Fibroblast of lung (primary cell): ENCODE results near the gene NDUFS7. TPM values are rescaled to one million over a fixed set of nuclear protein-coding genes. Genes with fewer than 3 reads are reported as not detected.
A peak's percentile ranks its signal among the peaks of the same experiment; 100 is the strongest.

Experiments
- DNase-seq, 2 donors: peaks; one replicate each; pipeline versions ENCODE4 v3.0.0 to v3.0.0-alpha.2; 2010; ENCODE audit warnings: low read depth in 2 of 2
- H2AFZ ChIP-seq: 2 replicates; pipeline ENCODE4 v1.5.1; 2012; ENCODE audit warnings: low read length, control low read depth, inconsistent platforms
- H3K27ac ChIP-seq: 2 replicates; pipeline ENCODE4 v1.5.1; 2011; ENCODE audit warnings: low read length, control low read depth; ENCODE audit not compliant: insufficient read depth
- H3K27me3 ChIP-seq: 2 replicates; pipeline ENCODE4 v1.5.1; 2011; ENCODE audit warnings: mild to moderate bottlenecking, low read length; ENCODE audit not compliant: control insufficient read depth, insufficient read depth
- H3K36me3 ChIP-seq: 2 replicates; pipeline ENCODE4 v1.5.1; 2011; ENCODE audit warnings: low read length; ENCODE audit not compliant: control insufficient read depth, insufficient read depth
- H3K4me1 ChIP-seq: 2 replicates; pipeline ENCODE4 v1.5.1; 2011; ENCODE audit warnings: low read length; ENCODE audit not compliant: control insufficient read depth, insufficient read depth; ENCODE audit errors: extremely low read depth
- H3K4me2 ChIP-seq: 2 replicates; pipeline ENCODE4 v1.5.1; 2011; ENCODE audit warnings: low read length, control low read depth; ENCODE audit not compliant: insufficient read depth; ENCODE audit errors: extremely low read depth
- H3K4me3 ChIP-seq, 4 experiments: fragments of 200-600 bp in 1 of 4; sonication (generic) in 1 of 4; replicated peaks in 1 of 4; 2 replicates each; pipeline ENCODE4 v1.5.1; 2011 to 2016; ENCODE audit warnings: low read length in 4 of 4, low read depth in 3 of 4, mild to moderate bottlenecking in 3 of 4, control low read depth in 2 of 4, inconsistent platforms in 1 of 4, mixed read lengths in 1 of 4; ENCODE audit not compliant: insufficient read depth in 1 of 4; ENCODE audit errors: control extremely low read depth in 1 of 4
- H3K79me2 ChIP-seq: 2 replicates; pipeline ENCODE4 v1.5.1; 2012; ENCODE audit warnings: mild to moderate bottlenecking, low read length, inconsistent platforms; ENCODE audit not compliant: control insufficient read depth, insufficient read depth
- H3K9ac ChIP-seq: 2 replicates; pipeline ENCODE4 v1.5.1; 2011; ENCODE audit warnings: mild to moderate bottlenecking, low read length, control low read depth; ENCODE audit not compliant: insufficient read depth
- H3K9me3 ChIP-seq: 2 replicates; pipeline ENCODE4 v1.5.1; 2012; ENCODE audit warnings: low read depth, low read length; ENCODE audit not compliant: control insufficient read depth, insufficient read depth
- H4K20me1 ChIP-seq: 2 replicates; pipeline ENCODE4 v1.5.1; 2011; ENCODE audit warnings: low read length; ENCODE audit not compliant: control insufficient read depth, insufficient read depth; ENCODE audit errors: extremely low read depth
- CTCF ChIP-seq, 2 donors: IDR thresholded peaks in 1 of 2; conservative IDR thresholded peaks in 1 of 2; 1 replicate in 1 of 2; 2 replicates in 1 of 2; pipeline ENCODE4 v1.5.1; 2011 to 2012; ENCODE audit warnings: low read length in 2 of 2, control low read depth in 1 of 2, inconsistent platforms in 1 of 2, low read depth in 1 of 2, mild to moderate bottlenecking in 1 of 2
- EZH2 ChIP-seq: IDR thresholded peaks from 2 replicates; pipeline ENCODE4 v1.5.1; 2012; ENCODE audit warnings: low read length, control low read depth, mild to moderate bottlenecking; ENCODE audit errors: missing control alignments
- polyA plus RNA-seq, 2 donors: library from polyadenylated mRNA; depleted of rRNA in 1 of 2; stranded (reverse) in 1 of 2; unstranded in 1 of 2; fragments of >200 nt; gene quantifications; 2 replicates each; pipeline ENCODE4 v1.2.1, GENCODE V29; 2011 to 2012; ENCODE audit warnings: missing spikeins in 1 of 2
- total RNA-seq: library from RNA; depleted of rRNA; stranded (reverse); fragments of >200 nt; gene quantifications from 2 replicates; pipeline ENCODE4 v1.2.1, GENCODE V29; 2014

The NDUFS7 gene
- total and polyA plus RNA-seq, 2 donors (not counting 1 experiment from before 2014, with no cell fraction given), result 29.6 to 71.2 TPM

GRCh38 chr19:1407528-1408299 is 24.0 kb downstream of the NDUFS7 start, which contains the start of gene DAZAP1:
TSS of gene DAZAP1 (plus strand) at chr19:1407586. CDS start at chr19:1407774, 188 bp downstream.
- Histone ChIP-seq H3K4me2 (peak within 1 kb of the TSS; percentile 90), H2AFZ (peak within 1 kb of the TSS; percentile 46), H3K9ac (peak within 1 kb of the TSS; percentile 82), H3K9me3 (no peaks in the 10 kb centered on the region), H4K20me1 (peaks cover 3% of the 10 kb centered on the region), H3K4me3 (peak within 1 kb of the TSS; percentile 52 to 90 (median 80)), H3K27ac (peak within 1 kb of the TSS; percentile 74), H3K27me3 (no peaks in the 10 kb centered on the region), H3K79me2 (peaks cover 50% of the 10 kb centered on the region), H3K4me1 (peaks cover 24% of the 10 kb centered on the region), H3K36me3 (peaks cover 8% of the 10 kb centered on the region)
- no peak for DNase-seq
- TF ChIP-seq CTCF (conservative IDR thresholded peaks at IDR 0.05 in 1 of 2, IDR thresholded peaks at IDR 0.05 in 1 of 2; ENCODE audit: low read depth in 1 of 2, low read length in 2 of 2) (no peak), EZH2 (no peak)

GRCh38 chr19:1408300-1409203 is 24.8 kb downstream of the NDUFS7 start:
- DNase-seq, result peak; percentile 47 to 56
- Histone ChIP-seq H3K27ac (peak overlapping the region; percentile 74), H3K79me2 (peaks cover 58% of the 10 kb centered on the region), H4K20me1 (peaks cover 3% of the 10 kb centered on the region), H3K36me3 (peaks cover 15% of the 10 kb centered on the region), H3K27me3 (no peaks in the 10 kb centered on the region), H3K4me1 (peaks cover 24% of the 10 kb centered on the region), H3K9ac (peak overlapping the region; percentile 82), H3K4me3 (peak overlapping the region; percentile 48 to 90 (median 80)), H2AFZ (no peak overlapping the region), H3K9me3 (no peaks in the 10 kb centered on the region), H3K4me2 (peak overlapping the region; percentile 82)
- TF ChIP-seq CTCF (conservative IDR thresholded peaks at IDR 0.05 in 1 of 2, IDR thresholded peaks at IDR 0.05 in 1 of 2; ENCODE audit: low read depth in 1 of 2, low read length in 2 of 2), result no peak
- TF ChIP-seq EZH2, result no peak
